DOHH2 (cell line): Measurements from ENCODE around the gene QKI.
"Not testable (repeated sequence)": the region's sequence is repeated elsewhere in the genome, so short reads cannot be mapped to it uniquely, and the experiment has no call there.

Experiments
- EZH2phosphoT487 ChIP-seq: fragments of 200-600 bp; sonication (generic); IDR thresholded peaks from 2 replicates; pipeline ENCODE4 v1.6.1; 2017; ENCODE audit warnings: borderline replicate concordance, mild to moderate bottlenecking, antibody characterized with exemption, low read length, moderate library complexity, mixed read lengths
- TF ChIP-seq, protein P1 (sequence below): fragments of 200-600 bp; sonication (generic); IDR thresholded peaks from one replicate; pipeline ENCODE4 v1.5.1; 2014; ENCODE audit warnings: antibody characterized with exemption, mild to moderate bottlenecking, low read depth, low read length; ENCODE audit not compliant: poor library complexity, severe bottlenecking

DNA sequence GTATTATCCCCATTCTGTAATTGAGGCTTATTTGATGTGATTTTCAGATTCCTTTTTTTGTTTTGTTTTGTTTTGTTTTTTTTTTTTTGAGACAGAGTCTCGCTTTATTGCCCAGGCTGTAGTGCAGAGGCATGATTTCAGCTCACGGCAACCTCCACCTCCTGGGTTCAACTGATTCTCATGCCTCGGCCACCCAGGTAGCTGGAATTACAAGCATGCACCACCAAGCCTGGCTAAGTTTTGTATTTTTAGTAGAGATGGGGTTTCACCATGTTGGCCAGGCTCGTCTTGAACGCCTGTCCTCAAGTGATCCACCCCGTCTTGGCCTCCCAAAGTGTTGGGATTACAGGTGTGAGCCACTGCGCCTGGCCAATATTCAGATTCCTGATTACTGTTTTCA, 62.4 kb downstream of the QKI start:
- TF ChIP-seq, protein P1, sequence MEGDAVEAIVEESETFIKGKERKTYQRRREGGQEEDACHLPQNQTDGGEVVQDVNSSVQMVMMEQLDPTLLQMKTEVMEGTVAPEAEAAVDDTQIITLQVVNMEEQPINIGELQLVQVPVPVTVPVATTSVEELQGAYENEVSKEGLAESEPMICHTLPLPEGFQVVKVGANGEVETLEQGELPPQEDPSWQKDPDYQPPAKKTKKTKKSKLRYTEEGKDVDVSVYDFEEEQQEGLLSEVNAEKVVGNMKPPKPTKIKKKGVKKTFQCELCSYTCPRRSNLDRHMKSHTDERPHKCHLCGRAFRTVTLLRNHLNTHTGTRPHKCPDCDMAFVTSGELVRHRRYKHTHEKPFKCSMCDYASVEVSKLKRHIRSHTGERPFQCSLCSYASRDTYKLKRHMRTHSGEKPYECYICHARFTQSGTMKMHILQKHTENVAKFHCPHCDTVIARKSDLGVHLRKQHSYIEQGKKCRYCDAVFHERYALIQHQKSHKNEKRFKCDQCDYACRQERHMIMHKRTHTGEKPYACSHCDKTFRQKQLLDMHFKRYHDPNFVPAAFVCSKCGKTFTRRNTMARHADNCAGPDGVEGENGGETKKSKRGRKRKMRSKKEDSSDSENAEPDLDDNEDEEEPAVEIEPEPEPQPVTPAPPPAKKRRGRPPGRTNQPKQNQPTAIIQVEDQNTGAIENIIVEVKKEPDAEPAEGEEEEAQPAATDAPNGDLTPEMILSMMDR, result not testable (repeated sequence)
- not testable (repeated sequence) for TF ChIP-seq EZH2phosphoT487
